ENCODE data around the gene COX10.

GRCh38 chr17:14169901-14170300 lies 100.6 kb downstream of the COX10 start:
- no peak for TF ChIP-seq ARNTL (CRISPR knock-in tag; IDR thresholded peaks at IDR 0.05; ENCODE audit: borderline replicate concordance, low read depth)
- TF ChIP-seq CSDC2 (CRISPR knock-in tag; IDR thresholded peaks at IDR 0.05) = no peak
- no peak for TF ChIP-seq ZFP30 (CRISPR knock-in tag; IDR thresholded peaks at IDR 0.05)
- TF ChIP-seq RARB (CRISPR knock-in tag; IDR thresholded peaks at IDR 0.05) = no peak
- no peak for TF ChIP-seq TSHZ2 (CRISPR knock-in tag; IDR thresholded peaks at IDR 0.05)
- TF ChIP-seq ZNF70 (CRISPR knock-in tag; IDR thresholded peaks at IDR 0.05) = no peak
- no peak for TF ChIP-seq ZNF565 (CRISPR knock-in tag; conservative IDR thresholded peaks at IDR 0.05; ENCODE audit: low read depth)
